NAMALWA (cell line): ENCODE measurements around the gene MDFIC2.

Experiments
- DNase-seq: peaks from one replicate; pipeline ENCODE4 v3.0.0-alpha.2; 2015; ENCODE audit warnings: low spot score

Gene MDFIC2

GRCh38 chr3:70180664-70181063, 131.8 kb downstream of the MDFIC2 start:
- DNase-seq: no peak

GRCh38 chr3:70179111-70179510, 133.3 kb downstream of the MDFIC2 start:
- peak; percentile 1 for DNase-seq

GRCh38 chr3:70177881-70178645, 134.4 kb downstream of the MDFIC2 start:
- no peak for DNase-seq

- no peak for DNase-seq
These were observed 136.2 kb downstream of the MDFIC2 start for GRCh38 chr3:70176224-70176623.

- DNase-seq: no peak
These were observed 155.6 kb downstream of the MDFIC2 start for GRCh38 chr3:70156808-70157207.

- no peak for DNase-seq
These were observed 161.8 kb downstream of the MDFIC2 start for GRCh38 chr3:70150599-70150998.

GRCh38 chr3:70149714-70150400, 162.6 kb downstream of the MDFIC2 start:
- no peak for DNase-seq
